Stomach (tissue), 9 donors: ENCODE data around the gene KLK12. TPM values are rescaled to one million over a fixed set of nuclear protein-coding genes. Genes with fewer than 3 reads are reported as not detected.
A peak's percentile ranks its signal among the peaks of the same experiment; 100 is the strongest.

ENCODE experiments used
- DNase-seq, 2 donors: peaks; one replicate each; pipeline versions ENCODE4 v3.0.0 to v3.0.0-alpha.2; 2013 to 2019
- H3K27ac ChIP-seq, 5 donors: fragments of 200-600 bp in 4 of 5; sonication (generic) in 4 of 5; one replicate each; pipeline ENCODE4 v1.5.1; 2013 to 2019; ENCODE audit warnings: mild to moderate bottlenecking in 1 of 5, moderate library complexity in 1 of 5
- H3K27me3 ChIP-seq, 3 donors: fragments of 200-600 bp; sonication (generic); one replicate each; pipeline ENCODE4 v1.5.1; 2017 to 2019; ENCODE audit warnings: mixed run types in 1 of 3
- H3K36me3 ChIP-seq, 4 donors: fragments of 200-600 bp; sonication (generic); 1 replicate in 3 of 4; 2 replicates in 1 of 4; pipeline ENCODE4 v1.5.1; 2016 to 2019
- H3K4me1 ChIP-seq, 4 donors: fragments of 200-600 bp; sonication (generic); one replicate each; pipeline ENCODE4 v1.5.1; 2016 to 2019
- H3K4me3 ChIP-seq, 4 donors: fragments of 200-600 bp; sonication (generic) in 3 of 4; one replicate each; pipeline ENCODE4 v1.5.1; 2016 to 2019; ENCODE audit warnings: mild to moderate bottlenecking in 1 of 4
- H3K9me3 ChIP-seq, 4 donors: fragments of 200-600 bp; sonication (generic); one replicate each; pipeline ENCODE4 v1.5.1; 2016 to 2019
- CTCF ChIP-seq, 7 experiments: fragments of 450-650 bp in 4 of 7; fragments of 200-600 bp in 3 of 7; sonication (generic) in 3 of 7; IDR thresholded peaks; one replicate each; pipeline ENCODE4 v1.5.1; 2016 to 2019; ENCODE audit warnings: antibody characterized with exemption in 7 of 7, control low read depth in 2 of 7, mild to moderate bottlenecking in 1 of 7
- EP300 ChIP-seq: sonication (generic); formaldehyde crosslinking; IDR thresholded peaks from one replicate; pipeline ENCODE4 v1.6.1; 2017; ENCODE audit warnings: antibody characterized with exemption
- POLR2A ChIP-seq, 4 donors: fragments of 450-650 bp; IDR thresholded peaks; one replicate each; pipeline ENCODE4 v1.6.1; 2016; ENCODE audit warnings: antibody characterized with exemption in 4 of 4, control low read depth in 2 of 4, mild to moderate bottlenecking in 1 of 4, moderate library complexity in 1 of 4
- POLR2AphosphoS5 ChIP-seq, 3 donors: sonication (generic); formaldehyde crosslinking; IDR thresholded peaks; one replicate each; pipeline ENCODE4 v1.6.1; 2016; ENCODE audit warnings: antibody characterized with exemption in 3 of 3
- WGBS, 5 donors: extraction: QIAGEN DNeasy Blood & Tissue Kit in 3 of 5; methylation state at CpG; one replicate each; pipeline versions ENCODE4 v1.1.5 to v1.1.7; 2013 to 2018; 5-methylcytosine and 5-hydroxymethylcytosine counted together
- intact Hi-C: fragments of 100-400 bp; cut with DNase I; formaldehyde crosslinking; loops from one replicate; pipeline ENCODE4 v1.15.1; 2023; ENCODE audit warnings: low total_unique reads
- polyA plus RNA-seq, 3 donors: library from polyadenylated mRNA; stranded (reverse); fragments of 200-250 nt; gene quantifications; one replicate each; pipeline ENCODE4 v1.2.3, GENCODE V29; 2013
- total RNA-seq, 5 donors: library from RNA; depleted of rRNA; stranded (reverse); fragments of >200 nt; gene quantifications; one replicate each; pipeline versions ENCODE4 v1.1.0 to v1.2.3, GENCODE V29; 2014 to 2016
- donor health status: healthy with polysubstance abuse.
- donor health status: Bipolar disorder and iron deficiency.
- donor health status: healthy.

KLK12 gene
- total and polyA plus RNA-seq, 8 donors = 2.0 to 26.5 TPM; not detected in 6

GRCh38 chr19:51070334-51071094 is 35.7 kb upstream of the KLK12 start:
- Histone ChIP-seq H3K9me3 (peaks cover 0 to 15% (median 10%) of the 10 kb centered on the region in 4 donors), H3K27me3 (peaks cover 0 to 9% (median 2%) of the 10 kb centered on the region in 3 donors), H3K36me3 (no peaks in the 10 kb centered on the region), H3K4me1 (peaks cover under 1 to 20% (median 12%) of the 10 kb centered on the region in 4 donors), H3K27ac (peak overlapping the region in 4 of 5 donors; percentile 1 to 59 (median 26)), H3K4me3 (no peak overlapping the region)
- 43 to 72% (median 52%) methylated on average over 5 of the region's 5 CpGs for WGBS, 5 donors
- no peak for TF ChIP-seq POLR2AphosphoS5 (IDR thresholded peaks at IDR 0.05)
- no peak for TF ChIP-seq EP300
- no peak for TF ChIP-seq CTCF (IDR thresholded peaks at IDR 0.05)
- TF ChIP-seq POLR2A (IDR thresholded peaks at IDR 0.05) = no peak
- no peak for DNase-seq
- intact Hi-C loops = no loop called here

- Histone ChIP-seq H3K4me1 (peaks cover 10 to 31% (median 21%) of the 10 kb centered on the region in 4 donors), H3K36me3 (no peaks in the 10 kb centered on the region), H3K4me3 (no peak overlapping the region), H3K27ac (no peak overlapping the region), H3K9me3 (no peaks in the 10 kb centered on the region), H3K27me3 (peaks cover 6 to 38% (median 11%) of the 10 kb centered on the region in 3 donors)
- intact Hi-C loops = no loop called here
- DNase-seq = peak in 1 of 2 donors; percentile 17
- TF ChIP-seq POLR2A (IDR thresholded peaks at IDR 0.05) (no peak), POLR2AphosphoS5 (IDR thresholded peaks at IDR 0.05) (no peak), CTCF (IDR thresholded peaks at IDR 0.05) (no peak), EP300 (no peak)
- 70 to 80% (median 70%) methylated on average over 7 of the region's 7 CpGs for WGBS, 5 donors
These were observed 31.8 kb upstream of the KLK12 start for GRCh38 chr19:51066393-51067186.

GRCh38 chr19:51065221-51065960 is 30.6 kb upstream of the KLK12 start:
- Histone ChIP-seq H3K27me3 (peaks cover 6 to 41% (median 11%) of the 10 kb centered on the region in 3 donors), H3K27ac (peak overlapping the region in 1 of 5 donors; percentile 44), H3K4me3 (peak overlapping the region; percentile 22 to 41 (median 26)), H3K9me3 (no peaks in the 10 kb centered on the region), H3K4me1 (peaks cover 10 to 21% (median 16%) of the 10 kb centered on the region in 4 donors), H3K36me3 (no peaks in the 10 kb centered on the region)
- DNase-seq = peak; percentile 12 to 27
- TF ChIP-seq CTCF (IDR thresholded peaks at IDR 0.05) = no peak
- TF ChIP-seq EP300 = no peak
- no peak for TF ChIP-seq POLR2A (IDR thresholded peaks at IDR 0.05)
- no peak for TF ChIP-seq POLR2AphosphoS5 (IDR thresholded peaks at IDR 0.05)
- WGBS, 5 donors = 10 to 17% (median 15%) methylated on average over 23 to 25 of the region's 25 CpGs
- intact Hi-C loops = no loop called here
